Measurements from ENCODE around the gene CTNND1.

The CTNND1 gene

GRCh38 chr11:57745206-57745605 lies 16.4 kb upstream of the CTNND1 start:
- H3K9me3 Mint-ChIP-seq = no peaks in the 10 kb centered on the region

GRCh38 chr11:57746920-57747319 lies 14.7 kb upstream of the CTNND1 start:
- Mint-ChIP-seq H3K9me3 (no peaks in the 10 kb centered on the region), H3K36me3 (peaks cover 78% of the 10 kb centered on the region), H3K27ac (peak overlapping the region; percentile 85), H3K4me3 (no peak overlapping the region), H3K4me1 (peaks cover 43% of the 10 kb centered on the region)
- no peak for DNase-seq (ENCODE audit: low spot score in 2 of 2)
- peak; percentile 70 for ATAC-seq

More at GRCh38 chr11:57745206-57745605, 16.4 kb upstream of the CTNND1 start:
- Mint-ChIP-seq H3K36me3 (peaks cover 90% of the 10 kb centered on the region), H3K4me1 (peaks cover 51% of the 10 kb centered on the region), H3K27ac (peak overlapping the region; percentile 85), H3K4me3 (no peak overlapping the region)
- DNase-seq (ENCODE audit: low spot score in 2 of 2) = no peak
- no peak for ATAC-seq

GRCh38 chr11:57751176-57751575 lies 10.4 kb upstream of the CTNND1 start:
- no peak for ATAC-seq
- DNase-seq (ENCODE audit: low spot score in 2 of 2) = no peak
- Mint-ChIP-seq H3K9me3 (no peaks in the 10 kb centered on the region), H3K4me1 (peaks cover 16% of the 10 kb centered on the region), H3K27ac (no peak overlapping the region), H3K36me3 (peaks cover 35% of the 10 kb centered on the region), H3K4me3 (no peak overlapping the region)

- H3K9me3 Mint-ChIP-seq = no peaks in the 10 kb centered on the region
- H3K36me3 Mint-ChIP-seq = peaks cover 30% of the 10 kb centered on the region
- DNase-seq (ENCODE audit: low spot score in 2 of 2) (no peak), ATAC-seq (no peak)
- H3K27ac Mint-ChIP-seq = no peak within 1 kb of the TSS
- peaks cover 12% of the 10 kb centered on the region for H3K4me1 Mint-ChIP-seq
- H3K4me3 Mint-ChIP-seq = no peak within 1 kb of the TSS
These were observed 9.8 kb upstream of the CTNND1 start, which contains the start of gene BTBD18 for GRCh38 chr11:57751676-57752253. BTBD18 (minus strand) TSS chr11:57751819; CDS start chr11:57751188, 631 bp downstream.

GRCh38 chr11:57752954-57753353 lies 8.6 kb upstream of the CTNND1 start:
- Mint-ChIP-seq H3K4me3 (no peak overlapping the region), H3K4me1 (peaks cover 5% of the 10 kb centered on the region), H3K9me3 (no peaks in the 10 kb centered on the region), H3K27ac (no peak overlapping the region), H3K36me3 (peaks cover 18% of the 10 kb centered on the region)
- no peak for ATAC-seq
- no peak for DNase-seq (ENCODE audit: low spot score in 2 of 2)

GRCh38 chr11:57758174-57758573 lies 3.4 kb upstream of the CTNND1 start:
- DNase-seq (ENCODE audit: low spot score in 2 of 2) (no peak), ATAC-seq (no peak)
- Mint-ChIP-seq H3K36me3 (no peaks in the 10 kb centered on the region), H3K9me3 (no peaks in the 10 kb centered on the region), H3K4me1 (no peaks in the 10 kb centered on the region), H3K4me3 (no peak overlapping the region), H3K27ac (no peak overlapping the region)

GRCh38 chr11:57762235-57762861 lies 746 bp downstream of the CTNND1 start:
- ATAC-seq (no peak), DNase-seq (ENCODE audit: low spot score in 2 of 2) (no peak)
- Mint-ChIP-seq H3K9me3 (no peaks in the 10 kb centered on the region), H3K4me3 (peak overlapping the region; percentile 23), H3K27ac (no peak overlapping the region), H3K36me3 (no peaks in the 10 kb centered on the region), H3K4me1 (no peaks in the 10 kb centered on the region)

- Mint-ChIP-seq H3K36me3 (peaks cover 6% of the 10 kb centered on the region), H3K27ac (no peak overlapping the region), H3K4me3 (no peak overlapping the region), H3K4me1 (no peaks in the 10 kb centered on the region), H3K9me3 (no peaks in the 10 kb centered on the region)
- ATAC-seq (no peak), DNase-seq (ENCODE audit: low spot score in 2 of 2) (no peak)
These were observed 2.0 kb downstream of the CTNND1 start for GRCh38 chr11:57763568-57763967.

- H3K36me3 Mint-ChIP-seq = peaks cover 6% of the 10 kb centered on the region
- ATAC-seq (no peak), DNase-seq (ENCODE audit: low spot score in 2 of 2) (no peak)
- no peaks in the 10 kb centered on the region for H3K4me1 Mint-ChIP-seq
- H3K4me3 Mint-ChIP-seq = no peak overlapping the region
- no peak overlapping the region for H3K27ac Mint-ChIP-seq
- H3K9me3 Mint-ChIP-seq = no peaks in the 10 kb centered on the region
These were observed 2.4 kb downstream of the CTNND1 start for GRCh38 chr11:57764021-57764420.

GRCh38 chr11:57764566-57764965 lies 3.0 kb downstream of the CTNND1 start:
- ATAC-seq (no peak), DNase-seq (ENCODE audit: low spot score in 2 of 2) (no peak)
- no peak overlapping the region for H3K4me3 Mint-ChIP-seq
- no peaks in the 10 kb centered on the region for H3K4me1 Mint-ChIP-seq
- peaks cover 6% of the 10 kb centered on the region for H3K36me3 Mint-ChIP-seq
- H3K9me3 Mint-ChIP-seq = no peaks in the 10 kb centered on the region
- no peak overlapping the region for H3K27ac Mint-ChIP-seq

GRCh38 chr11:57764972-57765371 lies 3.4 kb downstream of the CTNND1 start:
- H3K9me3 Mint-ChIP-seq = no peaks in the 10 kb centered on the region
- DNase-seq (ENCODE audit: low spot score in 2 of 2) (no peak), ATAC-seq (no peak)
- H3K4me1 Mint-ChIP-seq = no peaks in the 10 kb centered on the region
- no peak overlapping the region for H3K4me3 Mint-ChIP-seq
- no peak overlapping the region for H3K27ac Mint-ChIP-seq
- H3K36me3 Mint-ChIP-seq = peaks cover 6% of the 10 kb centered on the region

- Mint-ChIP-seq H3K4me3 (no peak overlapping the region), H3K27ac (no peak overlapping the region), H3K4me1 (no peaks in the 10 kb centered on the region), H3K36me3 (peaks cover 6% of the 10 kb centered on the region), H3K9me3 (no peaks in the 10 kb centered on the region)
- DNase-seq (ENCODE audit: low spot score in 2 of 2) (no peak), ATAC-seq (no peak)
These were observed 9.2 kb downstream of the CTNND1 start for GRCh38 chr11:57770793-57771192.

GRCh38 chr11:57771365-57771764 lies 9.8 kb downstream of the CTNND1 start:
- DNase-seq (ENCODE audit: low spot score in 2 of 2) (no peak), ATAC-seq (no peak)
- Mint-ChIP-seq H3K4me1 (no peaks in the 10 kb centered on the region), H3K4me3 (no peak overlapping the region), H3K36me3 (peaks cover 6% of the 10 kb centered on the region), H3K9me3 (no peaks in the 10 kb centered on the region), H3K27ac (no peak overlapping the region)

- H3K27ac Mint-ChIP-seq = no peak overlapping the region
- no peaks in the 10 kb centered on the region for H3K4me1 Mint-ChIP-seq
- H3K36me3 Mint-ChIP-seq = peaks cover 6% of the 10 kb centered on the region
- no peaks in the 10 kb centered on the region for H3K9me3 Mint-ChIP-seq
- ATAC-seq (no peak), DNase-seq (ENCODE audit: low spot score in 2 of 2) (no peak)
- no peak overlapping the region for H3K4me3 Mint-ChIP-seq
These were observed 11.0 kb downstream of the CTNND1 start for GRCh38 chr11:57772562-57772961.

- H3K4me3 Mint-ChIP-seq = no peak overlapping the region
- no peak for ATAC-seq
- H3K4me1 Mint-ChIP-seq = no peaks in the 10 kb centered on the region
- no peaks in the 10 kb centered on the region for H3K9me3 Mint-ChIP-seq
- no peak for DNase-seq (ENCODE audit: low spot score in 2 of 2)
- H3K36me3 Mint-ChIP-seq = peaks cover 2% of the 10 kb centered on the region
- no peak overlapping the region for H3K27ac Mint-ChIP-seq
These were observed 11.5 kb downstream of the CTNND1 start for GRCh38 chr11:57773026-57773598.

- no peak overlapping the region for H3K27ac Mint-ChIP-seq
- no peaks in the 10 kb centered on the region for H3K4me1 Mint-ChIP-seq
- H3K4me3 Mint-ChIP-seq = no peak overlapping the region
- no peaks in the 10 kb centered on the region for H3K36me3 Mint-ChIP-seq
- DNase-seq (ENCODE audit: low spot score in 2 of 2) (no peak), ATAC-seq (no peak)
- no peaks in the 10 kb centered on the region for H3K9me3 Mint-ChIP-seq
These were observed 13.9 kb downstream of the CTNND1 start for GRCh38 chr11:57775491-57775890.

All from stimulated activated effector memory CD8-positive, alpha-beta T cell treated with anti-CD3 and anti-CD28 coated beads, Interleukin-12 subunit alpha, Interleukin-12 subunit beta, amount 100 ng/mL, for 72 hours (primary cell).